Measurements from ENCODE around the gene PTPRK.

PTPRK gene

DNA sequence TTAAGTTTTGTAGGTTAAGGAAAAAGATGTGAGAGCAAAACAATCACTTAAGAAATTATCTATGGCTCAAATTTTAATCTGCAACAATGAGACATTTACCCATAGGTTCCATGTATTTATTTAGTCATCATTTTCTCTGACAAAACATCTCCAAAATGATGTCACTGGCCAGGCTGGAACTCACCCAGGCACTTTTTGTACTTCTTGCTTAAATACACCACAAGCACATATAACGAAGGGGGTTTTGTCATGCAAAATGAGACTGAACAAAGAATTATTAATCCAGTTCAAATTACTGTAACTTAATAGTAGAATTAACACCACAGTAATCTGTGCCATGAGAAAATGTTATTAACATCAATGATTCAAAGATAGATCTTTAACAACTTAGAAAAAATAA is 200.5 kb downstream of the PTPRK start:
- Histone ChIP-seq H2AFZ (ENCODE audit: low read length) (no peak overlapping the region), H3K4me2 (ENCODE audit: low read length) (no peak overlapping the region), H4K20me1 (ENCODE audit: insufficient read depth, low read length) (no peaks in the 10 kb centered on the region), H3K4me3 (ENCODE audit: low read depth, low read length, poor library complexity, severe bottlenecking) (no peak overlapping the region), H3K9me3 (ENCODE audit: low read length) (no peaks in the 10 kb centered on the region), H3K9ac (ENCODE audit: low read length) (no peak overlapping the region), H3K4me1 (ENCODE audit: insufficient read depth, low read length, severe bottlenecking) (no peaks in the 10 kb centered on the region), H3K79me2 (ENCODE audit: insufficient read depth, low read length) (no peaks in the 10 kb centered on the region), H3K36me3 (ENCODE audit: insufficient read depth, low read length) (no peaks in the 10 kb centered on the region), H3F3A (ENCODE audit: insufficient read depth, low read length) (no peaks in the 10 kb centered on the region), H3K9me2 (ENCODE audit: low read depth, low read length) (no peaks in the 10 kb centered on the region), H3K27me3 (ENCODE audit: insufficient read depth, low read length) (no peaks in the 10 kb centered on the region), H3K27ac (ENCODE audit: low read depth, low read length, poor library complexity, severe bottlenecking) (no peak overlapping the region)
- TF ChIP-seq EZH2 (IDR thresholded peaks at IDR 0.05; ENCODE audit: borderline replicate concordance, low read length) = no peak
- TF ChIP-seq, protein P1, sequence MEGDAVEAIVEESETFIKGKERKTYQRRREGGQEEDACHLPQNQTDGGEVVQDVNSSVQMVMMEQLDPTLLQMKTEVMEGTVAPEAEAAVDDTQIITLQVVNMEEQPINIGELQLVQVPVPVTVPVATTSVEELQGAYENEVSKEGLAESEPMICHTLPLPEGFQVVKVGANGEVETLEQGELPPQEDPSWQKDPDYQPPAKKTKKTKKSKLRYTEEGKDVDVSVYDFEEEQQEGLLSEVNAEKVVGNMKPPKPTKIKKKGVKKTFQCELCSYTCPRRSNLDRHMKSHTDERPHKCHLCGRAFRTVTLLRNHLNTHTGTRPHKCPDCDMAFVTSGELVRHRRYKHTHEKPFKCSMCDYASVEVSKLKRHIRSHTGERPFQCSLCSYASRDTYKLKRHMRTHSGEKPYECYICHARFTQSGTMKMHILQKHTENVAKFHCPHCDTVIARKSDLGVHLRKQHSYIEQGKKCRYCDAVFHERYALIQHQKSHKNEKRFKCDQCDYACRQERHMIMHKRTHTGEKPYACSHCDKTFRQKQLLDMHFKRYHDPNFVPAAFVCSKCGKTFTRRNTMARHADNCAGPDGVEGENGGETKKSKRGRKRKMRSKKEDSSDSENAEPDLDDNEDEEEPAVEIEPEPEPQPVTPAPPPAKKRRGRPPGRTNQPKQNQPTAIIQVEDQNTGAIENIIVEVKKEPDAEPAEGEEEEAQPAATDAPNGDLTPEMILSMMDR (IDR thresholded peaks at IDR 0.05; ENCODE audit: low read length) = no peak

DNA sequence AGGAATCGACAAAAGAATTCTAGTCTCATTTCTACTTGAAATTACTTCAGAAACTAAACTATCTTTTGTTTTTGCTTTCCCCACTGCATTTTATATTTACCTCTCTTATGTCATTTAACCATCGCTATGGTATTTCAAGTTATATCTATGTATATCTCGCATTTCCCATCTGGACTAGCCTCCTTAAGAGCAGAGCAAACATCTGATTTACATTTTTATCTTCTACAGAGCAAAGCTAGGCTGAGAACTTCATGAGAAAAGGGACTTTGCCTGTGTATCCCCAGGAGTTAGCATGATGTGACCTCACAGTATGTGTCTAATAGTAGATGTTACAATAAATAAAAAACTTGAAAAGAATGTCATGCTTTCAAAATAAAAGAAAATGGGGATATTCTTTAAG is 201.2 kb downstream of the PTPRK start:
- Histone ChIP-seq H2AFZ (ENCODE audit: low read length) (no peak overlapping the region), H4K20me1 (ENCODE audit: insufficient read depth, low read length) (no peaks in the 10 kb centered on the region), H3K9me3 (ENCODE audit: low read length) (no peaks in the 10 kb centered on the region), H3K27ac (ENCODE audit: low read depth, low read length, poor library complexity, severe bottlenecking) (no peak overlapping the region), H3K79me2 (ENCODE audit: insufficient read depth, low read length) (no peaks in the 10 kb centered on the region), H3F3A (ENCODE audit: insufficient read depth, low read length) (no peaks in the 10 kb centered on the region), H3K36me3 (ENCODE audit: insufficient read depth, low read length) (no peaks in the 10 kb centered on the region), H3K9me2 (ENCODE audit: low read depth, low read length) (no peaks in the 10 kb centered on the region), H3K9ac (ENCODE audit: low read length) (no peak overlapping the region), H3K4me2 (ENCODE audit: low read length) (no peak overlapping the region), H3K27me3 (ENCODE audit: insufficient read depth, low read length) (no peaks in the 10 kb centered on the region), H3K4me1 (ENCODE audit: insufficient read depth, low read length, severe bottlenecking) (no peaks in the 10 kb centered on the region), H3K4me3 (ENCODE audit: low read depth, low read length, poor library complexity, severe bottlenecking) (no peak overlapping the region)
- TF ChIP-seq, protein P1 (IDR thresholded peaks at IDR 0.05; ENCODE audit: low read length) = no peak
- TF ChIP-seq EZH2 (IDR thresholded peaks at IDR 0.05; ENCODE audit: borderline replicate concordance, low read length) = no peak

DNA sequence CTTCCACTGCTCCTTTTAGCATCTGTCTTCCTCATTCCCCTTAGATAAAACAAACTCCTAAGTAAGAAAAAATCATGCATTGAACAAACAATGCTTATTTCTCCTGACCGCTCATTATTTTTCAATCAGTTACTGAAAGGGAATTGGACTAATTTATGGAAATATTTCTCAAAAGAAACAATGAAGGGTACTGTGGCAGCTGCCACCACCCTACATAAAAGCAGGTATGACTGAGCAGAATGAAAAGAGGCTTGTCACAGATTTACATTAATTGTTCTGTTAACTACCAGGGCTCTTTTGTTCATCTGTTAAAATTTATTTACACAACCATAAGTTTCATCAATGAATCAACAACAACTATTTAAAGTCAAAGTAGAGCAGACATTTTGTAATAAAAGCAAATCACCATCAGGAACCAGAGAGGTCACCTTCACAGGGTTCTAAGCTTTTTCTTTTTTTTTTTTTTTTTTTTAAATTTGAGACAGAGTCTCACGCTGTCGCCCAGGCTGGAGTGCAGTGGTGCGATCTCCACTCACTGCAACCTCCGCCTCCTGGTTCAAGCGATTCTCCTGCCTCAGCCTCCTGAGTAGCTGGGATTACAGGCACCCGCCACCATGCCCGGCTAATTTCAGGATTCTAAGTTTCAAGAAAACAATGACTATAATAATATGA is 204.0 kb downstream of the PTPRK start:
- H3K27ac ChIP-seq (ENCODE audit: low read depth, low read length, poor library complexity, severe bottlenecking) = no peak overlapping the region
- no peaks in the 10 kb centered on the region for H4K20me1 ChIP-seq (ENCODE audit: insufficient read depth, low read length)
- H3K79me2 ChIP-seq (ENCODE audit: insufficient read depth, low read length) = no peaks in the 10 kb centered on the region
- H3K9me3 ChIP-seq (ENCODE audit: low read length) = no peaks in the 10 kb centered on the region
- no peak overlapping the region for H3K9ac ChIP-seq (ENCODE audit: low read length)
- no peak overlapping the region for H3K4me3 ChIP-seq (ENCODE audit: low read depth, low read length, poor library complexity, severe bottlenecking)
- no peaks in the 10 kb centered on the region for H3K9me2 ChIP-seq (ENCODE audit: low read depth, low read length)
- H3K4me2 ChIP-seq (ENCODE audit: low read length) = no peak overlapping the region
- no peaks in the 10 kb centered on the region for H3K36me3 ChIP-seq (ENCODE audit: insufficient read depth, low read length)
- no peaks in the 10 kb centered on the region for H3K4me1 ChIP-seq (ENCODE audit: insufficient read depth, low read length, severe bottlenecking)
- no peaks in the 10 kb centered on the region for H3F3A ChIP-seq (ENCODE audit: insufficient read depth, low read length)
- TF ChIP-seq EZH2 (IDR thresholded peaks at IDR 0.05; ENCODE audit: borderline replicate concordance, low read length) = no peak
- TF ChIP-seq, protein P1 (IDR thresholded peaks at IDR 0.05; ENCODE audit: low read length) = no peak
- no peaks in the 10 kb centered on the region for H3K27me3 ChIP-seq (ENCODE audit: insufficient read depth, low read length)
- H2AFZ ChIP-seq (ENCODE audit: low read length) = no peak overlapping the region
